NOMO-1 treated with DMSO at 0.1 percent for 48 hours (cell line): Measurements from ENCODE around the gene FMN2.
"Not testable (repeated sequence)": the region's sequence is repeated elsewhere in the genome, so short reads cannot be mapped to it uniquely, and the experiment has no call there.

Experiments
- DNase-seq: peaks from one replicate; lab custom pipeline; 2025; ENCODE audit not compliant: unreplicated experiment; lab: John Stamatoyannopoulos, UW

The FMN2 gene

DNA sequence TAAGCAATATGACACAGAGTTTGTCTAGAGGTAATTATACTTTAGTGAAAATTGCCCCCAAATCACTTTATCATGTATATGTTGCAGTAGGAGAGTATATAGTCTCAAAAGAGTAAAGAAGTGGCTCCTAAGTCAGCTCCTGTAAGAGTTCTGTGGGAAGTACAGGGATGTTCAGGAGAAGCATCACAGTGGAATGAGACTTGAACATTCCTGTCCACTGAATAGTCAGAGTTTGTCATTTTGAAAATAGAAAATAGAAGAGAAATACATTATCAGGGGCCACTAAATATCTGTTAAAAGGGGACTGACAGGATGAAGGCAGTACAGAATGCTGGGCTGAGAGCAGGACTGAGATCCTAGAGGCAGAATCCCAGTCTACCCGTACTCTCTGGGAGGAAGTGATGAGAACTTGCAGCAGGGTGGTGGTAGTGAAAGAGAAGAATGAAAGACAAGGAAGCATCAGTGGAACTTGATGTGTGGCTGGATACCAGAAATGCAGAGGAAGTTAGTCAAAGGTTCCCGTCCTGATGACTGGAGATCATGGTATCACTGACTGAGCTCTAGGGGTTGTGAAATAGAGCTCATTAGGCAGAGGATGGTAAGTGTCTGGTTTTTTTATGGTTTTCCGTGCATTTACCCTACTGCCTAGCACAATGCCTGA lies 153.4 kb downstream of the FMN2 start:
- DNase-seq, result no peak

DNA sequence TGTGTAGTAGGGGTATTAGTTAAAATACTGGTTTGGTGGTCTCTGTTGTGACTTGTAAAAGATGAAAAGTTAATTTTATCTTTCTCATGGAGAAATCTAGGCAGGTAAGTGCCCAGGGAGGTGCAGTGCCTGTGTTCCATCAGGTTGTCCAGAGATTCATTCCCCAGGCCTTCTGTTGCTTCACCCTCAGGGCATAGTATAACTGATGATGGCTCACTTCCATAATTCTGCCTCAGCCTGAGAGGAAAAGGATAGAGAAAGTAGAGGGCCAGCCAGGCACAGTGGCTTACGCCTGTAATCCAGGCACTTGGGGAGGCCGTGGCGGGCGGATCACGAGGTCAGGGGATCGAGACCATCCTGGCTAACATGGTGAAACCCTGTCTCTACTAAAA lies 153.9 kb downstream of the FMN2 start:
- no peak for DNase-seq

DNA sequence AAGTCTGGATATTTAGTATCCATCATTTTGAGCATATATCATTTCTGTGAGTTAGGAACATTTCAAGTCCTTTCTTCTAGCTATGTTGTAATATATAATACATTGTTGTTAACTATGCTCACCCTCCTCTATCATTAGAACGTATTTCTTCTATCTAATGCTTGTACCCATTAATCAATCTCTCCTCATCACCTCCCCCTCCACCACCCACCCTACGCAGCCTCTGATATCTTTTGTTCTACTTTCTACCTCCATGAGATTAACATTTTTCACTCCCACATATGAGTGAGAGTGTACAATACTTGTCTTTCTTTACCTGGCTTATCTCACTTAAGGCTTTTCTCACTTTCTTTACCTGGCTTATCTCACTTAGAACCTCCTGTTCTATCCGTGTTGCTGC lies 156.2 kb downstream of the FMN2 start:
- DNase-seq, result no peak

DNA sequence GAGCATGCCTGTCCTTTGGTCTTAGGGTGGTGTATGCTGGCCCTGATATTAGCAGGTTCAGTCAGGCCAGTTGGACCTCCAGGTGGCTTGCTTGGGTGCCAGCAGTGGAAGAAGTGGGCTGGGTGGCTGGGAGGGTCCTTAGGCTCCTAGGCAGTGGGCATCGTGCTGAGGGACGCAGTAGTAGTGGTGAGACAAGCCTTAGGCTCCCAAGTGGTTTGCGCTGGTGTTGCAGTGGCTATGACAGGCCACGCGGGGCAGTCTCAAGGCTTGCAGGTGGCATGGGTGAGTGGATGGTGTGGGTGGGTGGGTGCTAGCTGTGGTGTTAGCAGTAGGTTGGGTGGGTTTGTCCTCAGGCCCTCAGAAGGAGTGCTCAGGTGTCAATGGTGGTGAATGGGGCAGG lies 162.3 kb downstream of the FMN2 start:
- no peak for DNase-seq

GRCh38 chr1:240254778-240255291 lies 163.2 kb downstream of the FMN2 start:
- no peak for DNase-seq

GRCh38 chr1:240255922-240256321 lies 164.2 kb downstream of the FMN2 start:
- no peak for DNase-seq

DNA sequence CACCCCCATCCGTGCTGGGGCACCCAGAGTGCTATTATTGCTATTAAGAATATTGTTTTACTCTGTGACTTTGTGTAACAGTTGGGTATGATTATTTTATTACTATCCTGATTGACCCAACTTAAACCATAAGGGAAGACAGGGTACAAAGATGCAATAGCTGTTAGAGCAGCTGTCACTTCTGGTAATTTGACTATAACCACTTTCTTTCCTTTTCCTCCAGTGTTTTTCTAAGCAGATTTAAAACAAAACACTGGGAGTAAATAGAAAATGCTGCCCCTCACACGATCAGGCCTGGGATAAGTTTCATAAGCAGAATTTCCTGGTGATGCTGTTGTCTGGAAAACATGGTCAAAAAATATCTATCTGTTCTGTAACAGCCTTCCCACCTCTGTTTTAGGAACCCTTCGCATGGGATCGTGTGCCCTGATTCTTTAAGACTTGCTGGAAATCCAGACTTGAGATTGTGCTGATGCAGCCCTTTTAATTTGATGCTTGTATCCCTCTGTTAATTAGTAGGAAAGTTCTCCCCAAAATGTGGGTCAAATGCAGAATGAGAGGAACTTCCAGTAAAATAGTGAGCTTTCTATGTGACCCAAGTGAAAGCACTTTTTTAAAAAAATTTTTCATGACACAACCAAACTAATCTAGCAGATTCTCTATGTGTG lies 165.3 kb downstream of the FMN2 start:
- no peak for DNase-seq

DNA sequence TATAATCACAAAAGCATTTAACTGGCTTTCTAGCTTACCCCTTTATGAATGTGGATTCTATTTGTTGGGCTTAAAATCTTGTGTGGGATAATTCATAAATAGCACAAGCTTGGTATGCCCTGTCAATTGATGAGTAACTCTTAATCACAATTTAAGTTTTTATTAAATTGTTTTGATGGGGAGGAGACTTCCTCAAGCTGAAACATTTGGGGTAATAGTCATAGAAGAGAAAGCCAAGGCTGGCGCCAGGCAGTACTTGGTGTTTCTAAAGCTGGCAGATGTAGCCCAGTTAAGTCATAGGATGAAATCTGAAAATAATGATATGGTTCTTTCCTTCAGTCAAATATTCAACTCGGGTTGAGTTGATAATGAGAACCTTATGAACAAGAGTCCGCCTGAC lies 167.2 kb downstream of the FMN2 start:
- no peak for DNase-seq

GRCh38 chr1:240264494-240264893 lies 172.8 kb downstream of the FMN2 start:
- DNase-seq, result not testable (repeated sequence)

GRCh38 chr1:240271081-240271480 lies 179.4 kb downstream of the FMN2 start:
- no peak for DNase-seq

- DNase-seq, result no peak
Observed at GRCh38 chr1:240274569-240274968, 182.9 kb downstream of the FMN2 start.

GRCh38 chr1:240275219-240275618 lies 183.5 kb downstream of the FMN2 start:
- not testable (repeated sequence) for DNase-seq

DNA sequence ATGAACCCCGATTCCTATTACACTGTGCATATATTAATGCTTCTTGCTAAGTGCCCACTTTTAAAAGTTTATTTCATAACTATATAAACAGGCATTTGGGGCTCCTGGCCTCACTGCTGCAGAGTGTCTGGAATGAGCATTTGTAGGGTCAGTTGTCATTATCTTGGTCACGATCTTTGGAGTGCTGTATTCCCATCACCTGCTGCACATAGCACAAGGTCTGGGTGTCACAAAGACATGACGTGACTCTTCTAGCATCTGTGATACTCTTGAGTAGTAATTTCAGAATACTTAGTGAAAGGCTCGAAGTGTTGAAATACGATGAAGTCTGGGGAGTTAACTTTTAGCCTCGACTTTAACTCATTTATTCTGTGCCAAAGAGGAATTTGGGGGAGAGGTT lies 186.4 kb downstream of the FMN2 start:
- DNase-seq, result no peak

DNA sequence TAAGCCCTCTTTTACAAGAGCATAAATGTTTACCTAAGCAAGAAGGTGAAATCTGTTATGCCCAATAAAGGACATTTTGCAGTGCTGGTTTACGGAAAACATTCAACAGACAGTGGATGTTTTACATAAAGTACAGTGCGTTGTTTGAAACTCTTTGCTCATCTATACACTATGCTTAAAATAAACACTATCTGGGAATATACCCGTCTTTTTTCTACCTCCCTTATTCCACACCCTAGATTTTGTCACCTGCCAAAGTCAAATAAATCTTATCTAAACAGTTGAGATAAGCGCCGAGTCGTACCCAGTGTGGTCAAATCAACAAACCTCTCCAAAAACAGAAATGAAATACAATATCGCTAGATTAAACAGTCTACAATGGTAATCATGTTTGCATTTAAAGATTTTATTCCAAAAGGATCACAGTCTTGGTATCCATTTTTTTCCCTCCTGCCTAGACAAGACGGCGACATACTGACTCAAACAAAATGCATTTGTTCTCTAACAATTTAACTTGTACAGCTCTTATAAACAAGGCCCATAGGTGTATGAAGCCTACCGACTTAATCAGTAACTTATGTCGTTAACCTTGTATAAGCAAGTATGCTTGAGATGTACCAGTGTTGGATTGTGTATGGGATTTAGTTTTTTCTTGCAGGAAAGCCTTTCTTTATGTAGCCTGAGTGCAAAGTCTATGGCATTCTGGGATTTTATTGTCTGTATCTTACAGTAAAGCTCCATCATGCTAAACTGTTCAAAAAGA lies 189.1 kb downstream of the FMN2 start:
- DNase-seq, result no peak

- no peak for DNase-seq
Observed at GRCh38 chr1:240282061-240282830, 190.6 kb downstream of the FMN2 start.

DNA sequence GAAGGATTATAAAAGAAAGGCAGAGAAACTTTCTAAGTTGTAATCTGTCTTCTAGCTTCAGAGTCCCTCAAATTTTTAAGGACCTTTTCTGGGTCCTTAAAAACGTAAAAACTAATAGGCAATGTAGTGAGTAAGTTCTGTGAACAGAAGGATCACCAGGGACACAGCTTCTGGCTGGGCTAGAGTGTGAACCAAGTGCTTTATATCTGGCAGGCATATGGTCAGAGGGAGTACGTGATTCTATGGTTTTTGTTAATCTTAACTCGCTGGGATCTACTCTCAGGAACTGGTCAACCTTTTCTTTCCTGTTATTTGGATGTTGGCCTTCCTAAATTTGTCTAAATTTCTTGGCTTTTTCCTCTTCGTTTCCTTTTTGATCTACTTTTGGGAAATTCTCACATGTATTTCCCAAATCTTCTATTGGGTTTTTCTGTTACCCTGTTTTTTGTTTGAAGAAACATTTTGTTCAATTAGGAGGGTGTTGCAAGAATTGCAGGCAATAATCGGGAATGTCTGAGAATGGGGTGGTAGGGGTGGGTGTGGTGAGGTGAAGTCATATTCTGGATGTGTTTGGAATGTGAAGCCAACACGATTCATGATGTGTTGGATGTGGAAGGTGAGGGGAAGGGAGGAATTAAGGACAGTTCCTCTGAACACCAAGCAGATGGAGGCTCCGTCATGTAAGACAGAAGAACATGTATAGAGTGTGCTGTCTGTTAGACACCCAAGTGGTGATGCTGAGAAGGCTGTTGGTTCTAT lies 193.2 kb downstream of the FMN2 start:
- DNase-seq, result no peak

- no peak for DNase-seq
Observed at GRCh38 chr1:240285540-240285939, 193.9 kb downstream of the FMN2 start.

DNA sequence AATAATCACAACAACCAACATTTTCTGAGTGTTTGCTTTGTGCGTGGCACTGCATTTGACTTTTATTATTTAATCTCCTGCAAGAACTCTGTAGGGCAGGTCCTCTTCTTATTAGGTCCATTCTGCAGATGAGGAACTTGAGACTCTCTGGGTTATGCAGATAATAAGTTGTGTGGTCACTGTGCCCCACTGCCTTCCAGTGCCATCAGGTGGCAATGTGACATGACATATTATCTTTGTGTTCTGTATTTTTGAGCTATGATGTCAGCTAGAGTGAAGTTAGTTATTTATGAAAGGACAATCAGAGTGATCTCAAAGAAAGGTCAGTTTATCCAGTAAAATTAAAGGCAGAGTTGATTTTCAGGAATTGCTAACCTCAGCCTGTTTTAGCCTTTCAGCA lies 196.0 kb downstream of the FMN2 start:
- no peak for DNase-seq

- DNase-seq, result no peak
Observed at GRCh38 chr1:240293706-240294105, 202.0 kb downstream of the FMN2 start.

DNA sequence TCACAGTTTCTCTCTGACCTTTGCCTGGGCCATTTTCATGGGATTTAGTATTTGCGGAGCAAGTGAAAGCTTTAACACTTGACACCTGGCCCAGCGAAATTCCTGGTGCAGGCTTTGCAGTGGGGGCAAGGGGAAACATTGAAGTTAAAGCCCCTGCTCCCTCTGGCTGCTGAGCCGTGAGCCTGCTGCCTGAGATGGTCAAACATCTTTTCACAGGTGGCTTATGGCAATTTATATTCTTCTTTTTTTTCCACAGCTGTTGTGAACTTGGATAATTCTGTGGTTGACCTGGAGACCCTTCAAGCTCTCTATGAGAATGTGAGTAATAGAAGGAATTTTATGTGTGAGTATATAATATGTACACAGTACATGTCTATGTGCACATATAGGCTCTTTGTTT lies 202.9 kb downstream of the FMN2 start:
- DNase-seq, result no peak

- DNase-seq, result no peak
Observed at GRCh38 chr1:240295811-240296210, 204.1 kb downstream of the FMN2 start.
